B cell (primary cell): ENCODE data around the gene ANKRD2. TPM values are rescaled to one million over a fixed set of nuclear protein-coding genes. Genes with fewer than 3 reads are reported as not detected.

Experiments used
- ATAC-seq: fragments of 200-7000 bp; cut with Tn5 transposase; one replicate; pipeline ENCODE4 v1.10.0; 2021; ENCODE audit warnings: low read depth, mild to moderate bottlenecking, moderate number of reproducible peaks, moderate library complexity
- CTCF ChIA-PET: fragments of 350-600 bp; sonication (Branson Sonifier 250); formaldehyde crosslinking; loops from one replicate; lab custom pipeline; 2021; ENCODE audit warnings: antibody characterized with exemption, inconsistent platforms; lab: Charles Lee
- POLR2A ChIA-PET: fragments of 350-600 bp; sonication (Branson Sonifier 250); formaldehyde crosslinking; loops from one replicate; lab custom pipeline; 2021; ENCODE audit warnings: antibody characterized with exemption; lab: Charles Lee
- DNase-seq: peaks from one replicate; pipeline ENCODE4 v3.0.0; 2013
- H2AFZ ChIP-seq: 2 replicates; pipeline ENCODE4 v1.6.1; 2012; ENCODE audit warnings: mild to moderate bottlenecking, low read depth, low read length; ENCODE audit not compliant: insufficient read depth, poor library complexity, severe bottlenecking
- H3K27ac ChIP-seq, 2 donors: 1 replicate in 1 of 2; 2 replicates in 1 of 2; pipeline ENCODE4 v1.5.1; 2012 to 2013; ENCODE audit warnings: low read length in 2 of 2, mild to moderate bottlenecking in 2 of 2, moderate library complexity in 1 of 2
- H3K27me3 ChIP-seq, 4 experiments: fragments of 200-600 bp in 1 of 4; sonication (generic) in 1 of 4; replicated peaks in 1 of 4; 1 replicate in 2 of 4; 2 replicates in 2 of 4; pipeline versions ENCODE4 v1.6.1 to v1.7.0; 2013 to 2016; ENCODE audit warnings: low read length in 3 of 4, mild to moderate bottlenecking in 2 of 4, mixed read lengths in 1 of 4, moderate library complexity in 1 of 4; ENCODE audit not compliant: insufficient read depth in 4 of 4, control insufficient read depth in 3 of 4; ENCODE audit errors: control extremely low read depth in 1 of 4
- H3K36me3 ChIP-seq, 2 experiments: replicated peaks in 1 of 2; 1 replicate in 1 of 2; 2 replicates in 1 of 2; pipeline versions ENCODE4 v1.6.1 to v1.7.1; 2013; ENCODE audit warnings: low read length in 1 of 2; ENCODE audit not compliant: insufficient read depth in 2 of 2, control insufficient read depth in 1 of 2; ENCODE audit errors: control extremely low read depth in 1 of 2, extremely low read depth in 1 of 2
- H3K4me1 ChIP-seq, 2 donors: fragments of 200-600 bp in 1 of 2; sonication (generic) in 1 of 2; 1 replicate in 1 of 2; 2 replicates in 1 of 2; pipeline versions ENCODE4 v1.5.1 to v1.6.1; 2013 to 2017; ENCODE audit warnings: low read length in 2 of 2; ENCODE audit not compliant: control insufficient read depth in 2 of 2, insufficient read depth in 2 of 2
- H3K4me2 ChIP-seq: replicated peaks from 2 replicates; pipeline ENCODE3; 2012; ENCODE audit warnings: mild to moderate bottlenecking, low read depth, low read length; ENCODE audit not compliant: poor library complexity, severe bottlenecking
- H3K4me3 ChIP-seq, 5 experiments: fragments of 200-600 bp in 1 of 5; sonication (generic) in 1 of 5; 1 replicate in 3 of 5; 2 replicates in 2 of 5; pipeline versions ENCODE4 v1.5.1 to v1.7.0; 2011 to 2016; ENCODE audit warnings: low read length in 4 of 5, mild to moderate bottlenecking in 4 of 5, low read depth in 2 of 5, control low read depth in 1 of 5, moderate library complexity in 1 of 5; ENCODE audit not compliant: insufficient read depth in 1 of 5; ENCODE audit errors: control extremely low read depth in 1 of 5, extremely low read depth in 1 of 5
- H3K79me2 ChIP-seq: fragments of 200-600 bp; sonication (generic); one replicate; pipeline ENCODE4 v1.6.0; 2016; ENCODE audit warnings: low read length; ENCODE audit not compliant: control insufficient read depth, insufficient read depth
- H3K9ac ChIP-seq: fragments of 200-600 bp; sonication (generic); 2 replicates; pipeline ENCODE4 v1.6.1; 2017; ENCODE audit warnings: mild to moderate bottlenecking, low read length, moderate library complexity
- H3K9me3 ChIP-seq, 3 donors: one replicate each; pipeline versions ENCODE4 v1.6.1 to v1.7.1; 2013; ENCODE audit warnings: low read length in 2 of 3; ENCODE audit not compliant: control insufficient read depth in 2 of 3, insufficient read depth in 1 of 3; ENCODE audit errors: control extremely low read depth in 1 of 3
- H4K20me1 ChIP-seq: 2 replicates; pipeline ENCODE4 v1.6.0; 2012; ENCODE audit warnings: mild to moderate bottlenecking, low read length; ENCODE audit not compliant: insufficient read depth, control insufficient read depth, poor library complexity, severe bottlenecking
- H3K27ac Mint-ChIP-seq: one replicate; pipeline ENCODE4 v1.8.0; 2021; ENCODE audit warnings: mixed read lengths
- H3K27me3 Mint-ChIP-seq: one replicate; pipeline ENCODE4 v1.8.0; 2021; ENCODE audit warnings: mixed read lengths
- H3K4me1 Mint-ChIP-seq: one replicate; pipeline ENCODE4 v1.8.0; 2021; ENCODE audit warnings: mixed read lengths
- H3K4me3 Mint-ChIP-seq: one replicate; pipeline ENCODE4 v1.8.0; 2021; ENCODE audit warnings: mixed read lengths
- H3K9me3 Mint-ChIP-seq: one replicate; pipeline ENCODE4 v1.8.0; 2022; ENCODE audit warnings: mixed read lengths; ENCODE audit not compliant: insufficient read depth
- EZH2 ChIP-seq: IDR thresholded peaks from 2 replicates; pipeline ENCODE4 v1.6.1; 2012; ENCODE audit warnings: borderline replicate concordance, low read depth, mild to moderate bottlenecking, moderate library complexity, low read length; ENCODE audit not compliant: insufficient read depth, poor library complexity, severe bottlenecking
- WGBS: methylation state at CpG from one replicate; pipeline ENCODE4 v1.1.5; 2013; ENCODE audit warnings: missing lambda C conversion rate; ENCODE audit not compliant: insufficient coverage; 5-methylcytosine and 5-hydroxymethylcytosine counted together
- intact Hi-C: fragments of 100-400 bp; cut with micrococcal nuclease; formaldehyde crosslinking; loops from one replicate; pipeline ENCODE4 v1.10.0; 2022
- polyA plus RNA-seq: library from polyadenylated mRNA; depleted of rRNA; stranded (reverse); fragments of >200 nt; gene quantifications from 2 replicates; pipeline ENCODE4 v1.2.3, GENCODE V29; 2012
- total RNA-seq, 2 donors: library from RNA; stranded (reverse); fragments of 120-200 nt in 1 of 2; gene quantifications; 1 replicate in 1 of 2; 2 replicates in 1 of 2; pipeline versions ENCODE4 v1.2.3 to v1.2.4, GENCODE V29; 2013 to 2022
- TF ChIP-seq, protein P1 (sequence below): fragments of 200-600 bp; IDR thresholded peaks from one replicate; pipeline ENCODE4 v1.8.0; 2022; ENCODE audit warnings: antibody characterized with exemption, mild to moderate bottlenecking

The ANKRD2 gene
- total and polyA plus RNA-seq, 2 donors (not counting 1 experiment from before 2014, with no cell fraction given), result not detected

DNA sequence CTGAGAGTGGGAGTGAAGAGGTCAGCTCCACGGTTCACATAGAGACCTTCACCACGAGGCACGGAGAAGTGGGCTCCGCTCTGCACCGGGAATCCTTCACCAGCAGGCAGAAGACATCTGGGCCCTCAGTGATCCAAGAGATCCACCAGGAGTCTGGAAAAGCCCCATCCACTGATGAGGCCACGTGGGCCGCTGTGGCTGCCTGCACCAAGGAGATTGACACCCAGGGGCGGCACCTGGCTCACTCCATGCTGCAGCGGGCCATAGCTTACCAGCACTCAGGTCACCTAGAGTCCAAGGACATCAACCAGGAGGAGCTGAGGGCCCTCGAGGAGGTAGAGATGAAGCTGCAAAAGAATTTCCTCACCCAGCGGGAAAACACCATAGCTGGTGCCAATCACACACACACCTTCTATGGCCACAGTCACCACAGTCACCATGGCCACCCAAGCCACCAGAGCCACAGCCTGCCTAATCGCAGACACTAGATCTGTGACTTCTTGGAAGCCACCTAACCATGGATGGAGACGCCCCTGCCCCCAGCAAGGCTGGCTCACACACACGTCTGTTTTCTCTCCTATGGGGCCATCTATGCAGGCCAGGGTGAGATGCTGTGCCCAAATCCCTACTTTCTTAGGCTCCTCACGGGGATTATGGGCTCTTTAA is 17.6 kb downstream of the ANKRD2 start:
- intact Hi-C loops, result no loop called here
- Histone ChIP-seq H3K9me3 (no peaks in the 10 kb centered on the region), H2AFZ (no peak overlapping the region), H3K27me3 (no peaks in the 10 kb centered on the region), H3K4me3 (no peak overlapping the region), H3K36me3 (no peaks in the 10 kb centered on the region), H3K4me1 (no peaks in the 10 kb centered on the region), H3K27ac (no peak overlapping the region), H3K4me2 (no peak overlapping the region), H3K79me2 (no peaks in the 10 kb centered on the region), H3K9ac (no peak overlapping the region), H4K20me1 (no peaks in the 10 kb centered on the region)
- H3K27ac Mint-ChIP-seq, result no peak overlapping the region
- peaks cover 3% of the 10 kb centered on the region for H3K27me3 Mint-ChIP-seq
- no peaks in the 10 kb centered on the region for H3K4me1 Mint-ChIP-seq
- TF ChIP-seq, protein P1, sequence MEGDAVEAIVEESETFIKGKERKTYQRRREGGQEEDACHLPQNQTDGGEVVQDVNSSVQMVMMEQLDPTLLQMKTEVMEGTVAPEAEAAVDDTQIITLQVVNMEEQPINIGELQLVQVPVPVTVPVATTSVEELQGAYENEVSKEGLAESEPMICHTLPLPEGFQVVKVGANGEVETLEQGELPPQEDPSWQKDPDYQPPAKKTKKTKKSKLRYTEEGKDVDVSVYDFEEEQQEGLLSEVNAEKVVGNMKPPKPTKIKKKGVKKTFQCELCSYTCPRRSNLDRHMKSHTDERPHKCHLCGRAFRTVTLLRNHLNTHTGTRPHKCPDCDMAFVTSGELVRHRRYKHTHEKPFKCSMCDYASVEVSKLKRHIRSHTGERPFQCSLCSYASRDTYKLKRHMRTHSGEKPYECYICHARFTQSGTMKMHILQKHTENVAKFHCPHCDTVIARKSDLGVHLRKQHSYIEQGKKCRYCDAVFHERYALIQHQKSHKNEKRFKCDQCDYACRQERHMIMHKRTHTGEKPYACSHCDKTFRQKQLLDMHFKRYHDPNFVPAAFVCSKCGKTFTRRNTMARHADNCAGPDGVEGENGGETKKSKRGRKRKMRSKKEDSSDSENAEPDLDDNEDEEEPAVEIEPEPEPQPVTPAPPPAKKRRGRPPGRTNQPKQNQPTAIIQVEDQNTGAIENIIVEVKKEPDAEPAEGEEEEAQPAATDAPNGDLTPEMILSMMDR, result no peak
- TF ChIP-seq EZH2, result no peak
- DNase-seq (no peak), ATAC-seq (no peak)
- 92% methylated on average over 14 of the region's 15 CpGs for whole genome bisulfite sequencing
- ChIA-PET POLR2A (no interaction called here), CTCF (interaction anchor here (1.3 kb wide), 1 partner anchor 18 kb away, joined by 3 read pairs; the partner anchor contains the start of gene ANKRD2)
- no peaks in the 10 kb centered on the region for H3K9me3 Mint-ChIP-seq
- H3K4me3 Mint-ChIP-seq, result no peak overlapping the region

GRCh38 chr10:97590748-97591495 is 18.3 kb downstream of the ANKRD2 start:
- Histone ChIP-seq H3K27me3 (no peaks in the 10 kb centered on the region), H3K4me1 (no peaks in the 10 kb centered on the region), H3K27ac (no peak overlapping the region), H4K20me1 (no peaks in the 10 kb centered on the region), H3K9ac (no peak overlapping the region), H3K4me3 (no peak overlapping the region), H3K9me3 (no peaks in the 10 kb centered on the region), H3K4me2 (no peak overlapping the region), H3K79me2 (no peaks in the 10 kb centered on the region), H2AFZ (no peak overlapping the region), H3K36me3 (no peaks in the 10 kb centered on the region)
- no peak overlapping the region for H3K4me3 Mint-ChIP-seq
- ATAC-seq (no peak), DNase-seq (no peak)
- 100% methylated on average over 2 of the region's 5 CpGs for WGBS
- H3K4me1 Mint-ChIP-seq, result no peaks in the 10 kb centered on the region
- intact Hi-C loops, result no loop called here
- TF ChIP-seq, protein P1, result no peak
- TF ChIP-seq EZH2, result no peak
- CTCF ChIA-PET, result interaction anchor here (1.3 kb wide), 1 partner anchor 18 kb away, joined by 3 read pairs; the partner anchor contains the start of gene ANKRD2
- peaks cover 3% of the 10 kb centered on the region for H3K27me3 Mint-ChIP-seq
- POLR2A ChIA-PET, result interaction anchor here (0.6 kb wide), 1 partner anchor 180 kb away, joined by 4 read pairs; no protein-coding TSS in a partner anchor
- no peak overlapping the region for H3K27ac Mint-ChIP-seq
- H3K9me3 Mint-ChIP-seq, result no peaks in the 10 kb centered on the region
